ENCODE data around the gene NIT1.

NIT1 gene

GRCh38 chr1:161084597-161084988, 33.3 kb upstream of the NIT1 start:
- DNase-seq, result no peak

DNA sequence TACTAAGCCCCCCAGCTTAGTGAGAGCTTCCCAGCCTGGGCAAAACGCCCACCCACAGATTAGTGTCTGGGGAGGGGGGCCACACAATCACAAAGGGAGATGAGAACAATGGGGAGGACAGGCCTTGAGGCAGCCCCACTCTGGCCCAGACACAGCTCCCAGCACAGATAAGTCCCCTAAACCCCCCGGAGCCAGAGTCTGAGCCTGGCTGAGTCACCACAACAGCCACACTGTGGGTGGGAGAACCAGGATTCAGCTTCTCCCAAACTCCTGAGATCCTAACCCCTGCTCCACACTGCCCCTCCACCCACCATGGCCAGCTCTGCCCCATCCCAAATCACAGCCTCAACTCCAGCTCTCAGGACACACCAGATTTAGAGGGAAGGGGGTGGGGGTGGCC, 32.7 kb upstream of the NIT1 start:
- DNase-seq, result no peak

DNA sequence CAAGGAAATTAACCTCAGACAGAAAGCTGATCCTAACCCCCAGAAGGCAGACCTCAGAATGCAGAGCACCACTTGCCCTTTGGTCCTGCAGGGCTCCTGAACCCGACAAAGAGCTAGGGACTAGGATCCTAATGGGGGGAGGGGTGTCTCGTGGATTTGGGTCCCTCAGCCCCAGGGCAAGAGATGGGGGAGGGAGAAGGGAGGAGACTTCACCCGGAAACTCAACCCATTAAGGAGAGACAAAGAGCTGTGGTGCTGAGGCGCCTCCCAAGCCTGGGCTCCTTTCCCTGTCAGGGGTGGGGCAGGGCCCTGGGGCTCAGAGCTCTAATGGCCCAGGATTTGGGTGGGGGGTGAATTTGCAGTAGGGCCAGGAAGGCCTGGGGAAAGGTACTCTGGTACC, 31.4 kb upstream of the NIT1 start:
- DNase-seq, result no peak

DNA sequence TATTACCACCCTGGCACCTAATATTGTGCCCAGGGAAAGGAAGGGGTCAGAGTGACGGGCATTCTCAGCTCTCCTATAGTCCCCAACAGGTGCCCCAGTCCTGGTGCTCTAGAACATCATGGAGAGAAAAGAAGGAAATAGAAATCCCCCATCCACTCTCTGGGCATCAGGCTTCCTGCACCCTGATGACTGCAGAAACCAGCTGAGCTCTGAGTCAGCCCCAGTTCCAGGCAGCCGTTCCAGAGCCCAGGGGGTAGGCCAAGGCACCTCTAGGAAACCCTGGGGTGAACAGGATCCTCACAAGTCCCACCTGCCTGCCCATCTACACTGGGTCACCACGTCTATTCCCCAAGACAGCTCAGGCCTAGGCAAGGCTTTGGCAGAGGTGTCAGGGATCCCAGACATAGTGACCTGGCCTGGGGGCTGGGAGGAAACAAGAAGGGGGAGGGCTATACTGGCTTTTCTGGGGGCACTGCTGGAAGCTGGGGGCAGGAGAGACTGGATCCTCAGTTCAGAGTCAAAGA, 29.3 kb upstream of the NIT1 start:
- no peak for DNase-seq

DNA sequence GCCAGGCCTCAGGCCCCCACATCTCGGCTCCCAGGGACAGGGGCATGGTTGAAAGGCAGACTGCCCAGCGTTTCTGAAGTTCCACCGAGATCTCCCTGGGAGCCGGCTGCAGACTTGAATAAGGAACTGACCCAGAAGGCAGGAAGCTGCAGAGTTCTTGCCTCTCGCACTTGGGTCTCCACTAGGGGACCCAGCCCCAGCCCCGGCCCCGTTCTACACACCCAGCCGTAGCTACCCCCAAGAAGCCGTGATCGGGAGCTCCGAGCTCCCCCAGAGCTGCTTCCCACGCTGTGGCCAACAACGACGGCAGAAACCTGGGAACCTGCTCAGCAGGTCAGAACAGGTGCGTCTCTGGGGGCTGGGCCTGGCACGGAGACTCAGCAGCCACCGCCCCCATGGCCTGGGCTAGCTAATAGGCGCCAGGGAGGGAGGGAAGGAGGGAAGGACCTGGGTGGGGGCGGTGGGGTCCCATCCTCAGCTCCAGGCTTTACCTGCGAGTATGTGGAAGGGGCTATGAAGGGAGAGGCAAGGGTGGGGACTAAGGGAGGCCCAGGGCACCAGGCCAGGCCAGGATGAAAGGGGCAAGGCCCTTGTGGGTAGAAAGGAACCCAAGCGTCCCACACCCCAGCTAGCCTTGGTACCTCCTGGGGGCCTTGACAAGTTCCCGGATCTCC, 28.5 kb upstream of the NIT1 start, which contains the start of gene NECTIN4:
Gene NECTIN4 (minus strand): TSS at position 308 of the 674 bp plus-strand sequence. CDS start 262 bp downstream, at position 46.
- DNase-seq, result no peak

DNA sequence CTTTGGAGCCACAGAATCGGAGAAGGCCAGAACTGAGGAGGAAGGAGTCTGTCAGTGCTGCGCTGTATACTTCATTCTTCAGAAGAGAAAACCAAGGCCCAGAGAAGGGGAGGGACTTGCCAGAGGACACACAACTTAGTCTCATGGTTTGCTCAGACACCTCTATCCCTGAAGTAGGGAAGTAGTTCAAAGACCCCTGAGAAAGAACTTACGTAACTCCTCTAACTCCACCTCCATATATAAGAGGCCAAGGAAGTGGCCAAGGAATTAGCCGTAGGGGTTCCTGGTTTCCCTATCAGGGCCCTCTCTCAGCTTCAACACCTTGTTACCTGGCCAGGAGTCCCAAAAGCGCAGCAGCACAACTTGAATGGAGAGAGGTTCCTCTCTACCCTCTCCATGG, 28.0 kb upstream of the NIT1 start:
- DNase-seq, result no peak

GRCh38 chr1:161090617-161091016, 27.3 kb upstream of the NIT1 start:
- no peak for DNase-seq

GRCh38 chr1:161091093-161091492, 26.8 kb upstream of the NIT1 start:
- DNase-seq, result no peak

DNA sequence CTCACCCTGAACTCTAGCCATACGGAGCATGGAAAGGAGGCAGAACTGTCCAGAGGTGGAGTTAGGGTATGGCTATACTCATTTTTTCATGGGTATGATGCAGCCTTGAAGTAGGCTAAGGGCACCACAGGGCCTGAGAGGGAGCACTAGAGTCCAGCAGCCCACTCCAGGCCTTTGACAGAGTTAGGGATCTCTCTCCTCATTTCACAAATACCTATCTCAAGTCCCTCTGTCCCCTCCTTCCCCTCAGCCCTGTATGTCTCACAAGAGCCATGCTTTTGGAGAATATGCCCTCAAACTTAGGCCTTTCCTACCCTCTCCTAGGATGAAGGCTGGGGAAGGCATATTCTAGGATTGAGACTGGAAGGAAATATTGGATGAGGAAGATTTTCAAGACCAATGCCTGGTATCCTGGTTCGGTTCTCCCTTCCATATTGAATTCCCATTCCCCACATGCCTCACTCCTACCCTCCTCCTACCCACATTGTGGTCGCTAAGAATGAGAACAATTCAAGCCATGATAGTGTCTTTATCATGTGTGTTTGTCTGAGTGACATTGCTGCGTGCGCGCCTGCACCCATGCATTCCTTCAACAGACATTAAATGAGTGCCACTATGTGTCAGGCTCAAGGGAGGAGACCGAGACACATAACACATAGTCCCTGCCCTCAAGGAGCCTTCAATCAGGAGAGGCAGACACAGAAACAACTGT, 26.0 kb upstream of the NIT1 start:
- DNase-seq, result no peak

- DNase-seq, result no peak
These were observed 25.3 kb upstream of the NIT1 start for GRCh38 chr1:161092621-161093028.

DNA sequence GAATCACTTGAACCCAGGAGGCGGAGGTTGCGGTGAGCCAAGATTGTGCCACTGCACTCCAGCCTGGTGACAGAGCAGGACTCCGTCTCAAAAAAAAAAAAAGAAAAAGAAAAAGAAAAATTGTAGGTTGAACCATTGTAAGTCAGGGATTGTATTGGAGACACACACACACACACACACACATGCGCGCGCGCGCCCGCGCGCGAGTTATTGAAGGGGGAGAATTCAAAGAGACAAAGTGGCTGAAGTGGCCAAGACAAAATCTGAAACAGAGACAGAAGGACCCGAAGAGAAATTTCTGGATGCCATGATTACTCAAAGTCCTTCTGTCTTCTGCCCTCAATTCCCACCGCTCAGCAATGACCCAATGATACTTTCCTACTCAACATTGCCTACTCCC, 23.4 kb upstream of the NIT1 start:
- DNase-seq, result no peak

GRCh38 chr1:161095230-161095629, 22.7 kb upstream of the NIT1 start:
- DNase-seq, result no peak

DNA sequence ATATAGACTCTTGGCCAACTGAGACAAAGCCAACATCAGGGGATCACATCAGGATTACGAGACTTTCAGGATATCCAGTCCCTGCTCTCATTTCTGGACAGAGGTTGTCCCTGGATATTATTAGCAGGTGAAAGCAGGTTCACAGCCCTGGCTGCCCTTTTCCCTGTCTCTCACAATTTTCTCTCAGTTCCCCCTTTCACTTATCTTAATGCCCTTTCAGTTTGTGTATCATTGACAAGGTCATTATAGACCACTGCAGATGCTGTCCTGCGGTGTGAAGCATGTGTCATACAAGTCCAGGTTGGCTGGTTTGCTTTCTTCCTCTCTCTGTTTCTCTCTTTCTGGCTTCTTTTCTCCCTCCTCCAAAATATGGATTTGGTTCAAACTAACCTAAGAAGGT, 21.9 kb upstream of the NIT1 start:
- DNase-seq, result no peak

- no peak for DNase-seq
These were observed 21.4 kb upstream of the NIT1 start for GRCh38 chr1:161096530-161096929.

DNA sequence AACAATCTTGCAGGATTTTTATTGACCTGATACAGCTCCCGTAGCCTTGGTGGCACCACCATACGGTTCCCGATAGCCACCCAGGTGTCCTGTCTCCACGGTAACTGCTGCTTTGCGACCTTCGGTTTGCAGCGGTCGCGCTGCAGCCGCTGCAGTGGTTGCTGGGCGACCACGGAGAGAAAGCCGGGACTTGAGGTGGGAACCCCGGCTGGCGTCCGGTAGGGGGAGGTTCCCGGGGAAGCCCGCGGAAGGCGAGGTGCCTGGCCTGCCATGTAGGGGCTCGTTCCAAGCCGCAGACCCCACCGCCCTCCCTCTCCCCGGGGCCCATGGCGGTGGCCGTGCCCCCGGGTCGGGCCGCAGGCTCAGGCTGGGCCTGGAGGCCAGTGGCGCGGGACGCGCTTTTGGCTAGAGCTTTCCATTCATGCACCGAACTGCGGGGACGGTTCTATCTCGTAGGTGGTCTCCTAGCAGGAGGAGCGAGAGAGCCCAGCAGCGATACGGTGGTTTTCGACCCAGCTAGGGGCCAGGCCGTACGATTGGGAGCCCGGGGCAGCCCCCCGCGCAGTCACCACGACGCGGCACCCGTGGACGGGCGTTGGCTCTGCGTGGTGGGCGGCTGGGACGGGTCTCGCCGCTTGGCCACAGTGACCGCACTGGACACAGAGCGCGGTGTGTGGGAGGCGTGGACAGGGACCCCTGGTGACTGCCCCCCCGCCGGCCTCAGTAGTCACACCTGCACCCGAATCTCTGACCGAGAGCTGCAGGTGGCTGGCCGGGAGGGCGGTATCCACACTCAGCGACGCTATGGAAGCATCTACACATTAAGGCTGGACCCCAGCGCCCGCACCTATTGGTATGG, 19.5 kb upstream of the NIT1 start, which contains the start of gene KLHDC9:
Gene KLHDC9 (plus strand): TSS at position 152 of the 859 bp plus-strand sequence. CDS start 175 bp downstream, at position 327.
- DNase-seq, result peak; percentile 90

- DNase-seq, result no peak
These were observed 18.7 kb upstream of the NIT1 start for GRCh38 chr1:161099090-161099802.

DNA sequence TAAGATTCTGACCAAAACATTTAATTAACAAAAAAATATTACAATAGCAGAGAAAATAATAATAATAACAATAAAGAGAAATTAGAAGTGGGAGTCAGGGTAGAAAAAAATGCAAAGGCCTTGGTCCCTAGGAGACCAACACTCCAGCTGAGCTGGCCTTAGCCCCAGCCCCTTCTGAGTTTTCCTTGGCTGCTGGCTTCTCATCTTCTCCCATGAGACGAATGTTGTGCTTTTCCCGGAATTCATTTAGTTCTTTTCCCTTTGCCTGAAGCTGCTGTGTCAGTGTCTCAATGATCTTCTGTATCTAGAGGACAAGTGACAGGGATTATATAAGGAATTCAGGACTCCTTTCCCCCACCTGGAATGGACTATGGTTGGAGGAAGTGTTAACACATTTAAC, 17.3 kb upstream of the NIT1 start:
- DNase-seq, result no peak

DNA sequence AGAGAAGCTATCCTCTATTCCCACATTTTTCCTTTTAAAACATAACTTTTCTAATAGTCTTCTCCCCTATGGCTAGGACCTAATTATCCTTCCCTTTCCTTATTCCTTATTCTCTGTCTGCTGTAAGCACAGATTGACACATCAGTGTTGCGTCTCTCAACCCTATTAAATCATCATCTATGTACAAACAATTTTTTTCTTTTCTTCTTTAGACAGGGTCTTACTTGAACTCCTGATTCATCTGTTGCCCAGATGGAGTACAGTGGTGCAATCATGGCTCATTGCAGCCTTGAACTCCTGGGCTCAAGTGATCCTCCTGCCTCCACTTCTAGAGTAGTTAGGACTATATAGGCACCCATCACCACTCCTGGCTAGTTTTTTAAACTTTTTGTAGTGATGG, 11.5 kb upstream of the NIT1 start:
- no peak for DNase-seq

DNA sequence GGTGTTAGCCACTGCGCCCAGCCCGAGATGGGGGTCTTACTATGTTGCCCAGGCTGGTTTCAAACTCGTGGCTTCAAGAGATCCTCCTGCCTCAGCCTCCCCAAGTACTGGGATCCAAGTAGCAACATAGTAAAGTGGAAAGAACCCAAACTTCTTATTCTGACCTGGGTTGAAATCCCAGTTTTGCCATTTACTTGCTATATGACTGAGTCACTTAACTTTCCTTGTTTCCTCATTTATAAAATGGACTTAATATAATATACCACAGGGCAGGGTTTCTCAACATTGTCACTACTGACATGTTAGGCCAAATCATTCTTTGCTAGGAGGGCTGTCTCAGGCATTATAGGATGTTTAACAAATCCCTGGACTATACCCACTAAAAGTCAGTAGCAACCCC, 6.8 kb upstream of the NIT1 start:
- no peak for DNase-seq

GRCh38 chr1:161111527-161111926, 6.4 kb upstream of the NIT1 start:
- DNase-seq, result no peak

- DNase-seq, result no peak
These were observed 4.0 kb upstream of the NIT1 start for GRCh38 chr1:161113915-161114314.

DNA sequence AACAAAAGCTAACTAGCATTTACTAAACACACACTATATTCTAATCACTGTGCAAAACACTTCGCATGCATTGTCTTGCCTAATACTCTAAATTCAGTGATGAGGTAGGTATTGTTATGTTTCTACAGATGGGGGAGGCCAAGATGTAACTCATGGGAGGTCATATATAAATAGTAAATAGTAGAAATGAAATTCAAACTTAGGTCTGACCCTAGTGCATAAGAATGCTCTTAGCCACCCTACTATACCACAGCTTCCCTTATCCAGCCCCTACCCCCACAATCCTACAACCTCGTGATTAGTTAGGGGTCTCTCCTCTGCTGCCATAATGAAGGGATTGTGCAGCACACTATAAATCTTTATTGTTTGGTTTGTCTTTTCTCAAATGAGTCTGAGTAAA, 3.3 kb upstream of the NIT1 start:
- no peak for DNase-seq
